K562 (cell line): ENCODE data around the gene TMC2. TPM values are rescaled to one million over a fixed set of nuclear protein-coding genes. Genes with fewer than 3 reads are reported as not detected.

Experiments
- ARID1B ChIP-seq: fragments of 450-650 bp; IDR thresholded peaks from 2 replicates; pipeline ENCODE4 v1.6.1; 2016; ENCODE audit warnings: antibody characterized with exemption, mild to moderate bottlenecking, inconsistent platforms
- ATF4 ChIP-seq: fragments of 450-650 bp; formaldehyde crosslinking; IDR thresholded peaks from 2 replicates; pipeline ENCODE4 v1.4.0; 2022; ENCODE audit warnings: mild to moderate bottlenecking, moderate library complexity
- CREB3L1 ChIP-seq: fragments of 450-650 bp; IDR thresholded peaks from 2 replicates; pipeline ENCODE4 v1.6.1; 2014; ENCODE audit warnings: low read depth, mild to moderate bottlenecking, moderate library complexity, borderline replicate concordance
- DMBX1 ChIP-seq: fragments of 250-450 bp; sonication (Bioruptor Pico); IDR thresholded peaks from 2 replicates; pipeline ENCODE4 v1.8.0; 2022; ENCODE audit warnings: inconsistent platforms, mild to moderate bottlenecking, moderate library complexity, borderline replicate concordance
- HMG20A ChIP-seq: fragments of 450-650 bp; formaldehyde crosslinking; conservative IDR thresholded peaks from 2 replicates; pipeline ENCODE4 v1.4.0; 2020; ENCODE audit warnings: mild to moderate bottlenecking, mixed read lengths
- MECOM ChIP-seq: fragments of 250-450 bp; sonication (Bioruptor Pico); IDR thresholded peaks from 2 replicates; pipeline ENCODE4 v1.8.0; 2022; ENCODE audit warnings: inconsistent platforms
- MEIS2 ChIP-seq: fragments of 450-650 bp; IDR thresholded peaks from 2 replicates; pipeline ENCODE4 v1.6.1; 2014; ENCODE audit warnings: mild to moderate bottlenecking; ENCODE audit not compliant: partially characterized antibody
- NUFIP1 ChIP-seq: fragments of 450-650 bp; IDR thresholded peaks from 2 replicates; pipeline ENCODE4 v1.6.1; 2018; ENCODE audit not compliant: partially characterized antibody
- PHF20 ChIP-seq: fragments of 450-650 bp; IDR thresholded peaks from 2 replicates; pipeline ENCODE4 v1.6.1; 2018; ENCODE audit not compliant: partially characterized antibody
- PHF8 ChIP-seq: fragments of 200-600 bp; sonication (generic); IDR thresholded peaks from 2 replicates; pipeline ENCODE4 v1.6.1; 2012; ENCODE audit warnings: mixed run types, mild to moderate bottlenecking, inconsistent platforms, low read length, moderate library complexity, borderline replicate concordance
- RERE ChIP-seq: sonication (generic); formaldehyde crosslinking; IDR thresholded peaks from 2 replicates; pipeline ENCODE4 v1.8.0; 2023; ENCODE audit warnings: missing genetic modification reagents, mild to moderate bottlenecking, borderline replicate concordance
- SMARCA4 ChIP-seq: fragments of 450-650 bp; IDR thresholded peaks from 2 replicates; pipeline ENCODE4 v1.6.1; 2016
- SMARCC2 ChIP-seq: fragments of 450-650 bp; IDR thresholded peaks from 2 replicates; pipeline ENCODE4 v1.6.1; 2017; ENCODE audit warnings: antibody characterized with exemption, moderate library complexity, mild to moderate bottlenecking, low read depth
- YBX1 ChIP-seq: fragments of 450-650 bp; IDR thresholded peaks from 2 replicates; pipeline ENCODE4 v1.7.1; 2016; ENCODE audit warnings: mild to moderate bottlenecking
- ZNF212 ChIP-seq: fragments of 450-650 bp; formaldehyde crosslinking; IDR thresholded peaks from 2 replicates; pipeline ENCODE4 v1.4.0; 2020; ENCODE audit warnings: mild to moderate bottlenecking
- ZNF217 ChIP-seq: sonication (generic); formaldehyde crosslinking; IDR thresholded peaks from 2 replicates; pipeline ENCODE4 v1.8.0; 2022; ENCODE audit warnings: mild to moderate bottlenecking, missing genetic modification reagents
- ZNF583 ChIP-seq: fragments of 250-450 bp; sonication (Bioruptor Pico); IDR thresholded peaks from 2 replicates; pipeline ENCODE4 v1.4.0; 2020
- ZNF655 ChIP-seq: fragments of 250-450 bp; sonication (Bioruptor Pico); IDR thresholded peaks from 2 replicates; pipeline ENCODE4 v1.5.0; 2021
- polyA plus RNA-seq, 8 experiments: library from polyadenylated mRNA; depleted of rRNA in 4 of 8; stranded (reverse) in 5 of 8; unstranded in 3 of 8; fragments of >200 nt; fragmentation: Nextera tagmentation in 2 of 8; fragmentation: Illumina TruSeq in 1 of 8; extraction: Ambion mirVana in 2 of 8; extraction: Trizol in 1 of 8; gene quantifications; 2 replicates each; pipeline versions ENCODE4 v1.2.1 to v1.2.3, GENCODE V29; 2011 to 2014; ENCODE audit warnings: inconsistent platforms in 1 of 8, missing spikeins in 1 of 8
- total RNA-seq, 7 experiments: library from RNA; depleted of rRNA in 6 of 7; stranded (reverse); fragments of >200 nt in 6 of 7; fragmentation: Illumina TruSeq in 2 of 7; extraction: Trizol in 2 of 7; gene quantifications; 2 replicates each; pipeline versions ENCODE4 v1.2.1 to v1.2.3, GENCODE V29; 2011 to 2021; ENCODE audit warnings: low replicate concordance in 1 of 7

Gene TMC2
- total and polyA plus RNA-seq, 9 of the 15 experiments (the other 6 are each of a cell fraction or from before 2014, with no cell fraction given): not detected

- TF ChIP-seq RERE (no peak; the same call in 1 of the 2 replicates), ATF4 (CRISPR knock-in tag) (no peak), HMG20A (CRISPR knock-in tag) (no peak), MEIS2 (no peak), YBX1 (no peak), DMBX1 (CRISPR knock-in tag) (no peak), PHF8 (peak; percentile 89; the same call in 1 of the 2 replicates), ZNF583 (CRISPR knock-in tag) (no peak), PHF20 (peak; percentile 99), NUFIP1 (no peak), SMARCA4 (no peak), ZNF655 (no peak), ZNF217 (CRISPR knock-in tag) (no peak), SMARCC2 (no peak), MECOM (CRISPR knock-in tag) (no peak), CREB3L1 (no peak), ARID1B (no peak), ZNF212 (CRISPR knock-in tag) (no peak)
Measured at GRCh38 chr20:2663887-2664719, 127.7 kb downstream of the TMC2 start, which contains the start of gene IDH3B (continued).
